Measurements from ENCODE around the gene SEMA7A. TPM values are rescaled to one million over a fixed set of nuclear protein-coding genes. Genes with fewer than 3 reads are reported as not detected.

The SEMA7A gene
- total and polyA plus RNA-seq, 9 of the 15 experiments (the other 6 are each of a cell fraction or from before 2014, with no cell fraction given) = 0.04 to 8.2 (median 5.4) TPM; not detected in 1

- no peak overlapping the region for H3K27ac ChIP-seq (ENCODE audit: extremely low read depth, low read depth, low read length)
- H3K9ac ChIP-seq (ENCODE audit: insufficient read depth in 1 of 2, low read depth in 2 of 2, low read length in 2 of 2) = no peak overlapping the region
- CTCF ChIA-PET (ENCODE audit: low intra/inter-chr PET ratio) = no interaction called here
- intact Hi-C loops (cut with micrococcal nuclease) (no loop called here), in situ Hi-C loops (cut with MboI) (no loop called here)
- no peaks in the 10 kb centered on the region for H4K20me1 ChIP-seq (replicated peaks; ENCODE audit: control insufficient read depth, insufficient read depth, low read length)
- no peaks in the 10 kb centered on the region for H3K27me3 ChIP-seq (ENCODE audit: control insufficient read depth in 2 of 2, insufficient read depth in 2 of 2, low read length in 2 of 2)
- peaks cover 2 to 12% of the 10 kb centered on the region in 2 experiments; a peak in 4 of 5 replicates for H3K4me1 ChIP-seq (replicated peaks in 1 of 2; ENCODE audit: control insufficient read depth in 2 of 2, insufficient read depth in 2 of 2, low read length in 2 of 2)
- POLR2A ChIA-PET = interaction anchor here (0.6 to 1.3 kb wide), 2 partner anchors 9 to 332 kb away, joined by 3 to 5 read pairs; no protein-coding TSS in a partner anchor
- TF ChIP-seq STAT5B (CRISPR knock-in tag; IDR thresholded peaks at IDR 0.05) (no peak), ZNF696 (CRISPR knock-in tag; conservative IDR thresholded peaks at IDR 0.05) (no peak), RBM25 (IDR thresholded peaks at IDR 0.05; ENCODE audit: low read depth, low read length, severe bottlenecking) (no peak), FOXJ2 (tag; IDR thresholded peaks at IDR 0.05) (no peak), GTF2E2 (tag; IDR thresholded peaks at IDR 0.05) (no peak), SMAD2 (IDR thresholded peaks at IDR 0.05; ENCODE audit: low read depth, low read length) (no peak), SOX6 (IDR thresholded peaks at IDR 0.05) (no peak), AFF4 (CRISPR knock-in tag; IDR thresholded peaks at IDR 0.05) (no peak), ZNF140 (CRISPR knock-in tag; IDR thresholded peaks at IDR 0.05) (no peak)
- no TSS peak for BruUV-seq (replicated peaks)
- ATAC-seq (no peak), FAIRE-seq (no peak), DNase-seq (ENCODE audit: extremely low read depth in 1 of 4, low spot score in 3 of 4) (no peak)
- no peaks in the 10 kb centered on the region for H3K9me1 ChIP-seq (ENCODE audit: control insufficient read depth, insufficient read depth, low read length)
- 92% methylated on average over 5 of the region's 6 CpGs for WGBS (ENCODE audit: insufficient coverage, low coverage, missing lambda C conversion rate)
- peaks cover 12% of the 10 kb centered on the region for H3K79me2 ChIP-seq (ENCODE audit: control insufficient read depth, insufficient read depth, low read length)
- peaks cover 24% of the 10 kb centered on the region; the same call in 2 of the 3 replicates for H3K36me3 ChIP-seq (ENCODE audit: control insufficient read depth, insufficient read depth, low read length)
- no peak overlapping the region for H3K4me3 ChIP-seq
- H2AFZ ChIP-seq (ENCODE audit: low read depth, low read length) = no peak overlapping the region
- H3K4me2 ChIP-seq (ENCODE audit: insufficient read depth, low read length) = no peak overlapping the region
- no peaks in the 10 kb centered on the region for H3K9me3 ChIP-seq (replicated peaks; ENCODE audit: control insufficient read depth, insufficient read depth, low read depth, low read length)
Measured at GRCh38 chr15:74468341-74469032, 34.7 kb upstream of the SEMA7A start.

All from K562 (cell line).